SK-N-SH treated with all-trans-retinoic acid at 6 μM for 48 hours (cell line): Measurements from ENCODE around the gene CARD14.

ENCODE experiments used
- ARNTL ChIP-seq: fragments of 450-650 bp; formaldehyde crosslinking; IDR thresholded peaks from 2 replicates; pipeline ENCODE4 v1.5.0; 2020; ENCODE audit warnings: low read depth, mild to moderate bottlenecking, moderate library complexity, borderline replicate concordance
- CREB5 ChIP-seq: fragments of 250-450 bp; sonication (Bioruptor Pico); IDR thresholded peaks from 2 replicates; pipeline ENCODE4 v1.5.1; 2020; ENCODE audit warnings: low read depth, mild to moderate bottlenecking, moderate library complexity
- GLIS3 ChIP-seq: fragments of 250-450 bp; sonication (Bioruptor Pico); IDR thresholded peaks from 2 replicates; pipeline ENCODE4 v1.5.0; 2020; ENCODE audit warnings: mild to moderate bottlenecking, moderate library complexity
- ISL1 ChIP-seq: fragments of 250-450 bp; sonication (Bioruptor Pico); IDR thresholded peaks from 2 replicates; pipeline ENCODE4 v2.1.2; 2022; ENCODE audit warnings: mild to moderate bottlenecking, moderate library complexity
- PPARA ChIP-seq: fragments of 250-450 bp; sonication (Bioruptor Pico); IDR thresholded peaks from 2 replicates; pipeline ENCODE4 v1.5.0; 2020; ENCODE audit warnings: mild to moderate bottlenecking, borderline replicate concordance
- RARB ChIP-seq: fragments of 250-450 bp; sonication (Bioruptor Pico); IDR thresholded peaks from 2 replicates; pipeline ENCODE4 v1.8.0; 2021; ENCODE audit warnings: mild to moderate bottlenecking, moderate library complexity
- TCF4 ChIP-seq: fragments of 250-450 bp; sonication (Bioruptor Pico); IDR thresholded peaks from 2 replicates; pipeline ENCODE4 v1.8.0; 2021; ENCODE audit warnings: mild to moderate bottlenecking, moderate library complexity, borderline replicate concordance
- ZC3H10 ChIP-seq: fragments of 250-450 bp; sonication (Bioruptor Pico); IDR thresholded peaks from 2 replicates; pipeline ENCODE4 v1.5.1; 2021; ENCODE audit warnings: mild to moderate bottlenecking, moderate library complexity

GRCh38 chr17:80182845-80183223 lies 13.0 kb downstream of the CARD14 start:
- TF ChIP-seq CREB5 (no peak), ZC3H10 (CRISPR knock-in tag) (no peak), PPARA (CRISPR knock-in tag) (no peak), ARNTL (CRISPR knock-in tag) (no peak), RARB (CRISPR knock-in tag) (no peak), TCF4 (CRISPR knock-in tag) (no peak), GLIS3 (no peak), ISL1 (CRISPR knock-in tag) (no peak)
